ENCODE results near the gene AQP2.

AQP2 gene

GRCh38 chr12:49942512-49942893 lies 8.0 kb upstream of the AQP2 start:
- no peak for DNase-seq

GRCh38 chr12:49942921-49943624 lies 7.5 kb upstream of the AQP2 start:
- no peak for DNase-seq

GRCh38 chr12:49943625-49943960 lies 6.9 kb upstream of the AQP2 start:
- DNase-seq: no peak

- DNase-seq: no peak
Measured at GRCh38 chr12:49944046-49944445, 6.5 kb upstream of the AQP2 start.

- DNase-seq: no peak
Measured at GRCh38 chr12:49944718-49945117, 5.8 kb upstream of the AQP2 start.

GRCh38 chr12:49945394-49946080 lies 5.0 kb upstream of the AQP2 start:
- DNase-seq: peak; percentile 94

- DNase-seq: no peak
Measured at GRCh38 chr12:49946086-49946485, 4.5 kb upstream of the AQP2 start.

GRCh38 chr12:49946497-49946896 lies 4.0 kb upstream of the AQP2 start:
- DNase-seq: no peak

- DNase-seq: no peak
Measured at GRCh38 chr12:49947593-49948226, 2.8 kb upstream of the AQP2 start.

GRCh38 chr12:49948866-49949845 lies 1.4 kb upstream of the AQP2 start:
- DNase-seq: no peak

- no peak for DNase-seq
Measured at GRCh38 chr12:49949866-49950265, 671 bp upstream of the AQP2 start.

GRCh38 chr12:49951411-49952240 lies 1.1 kb downstream of the AQP2 start:
- DNase-seq: no peak

GRCh38 chr12:49952391-49953055 lies 2.0 kb downstream of the AQP2 start:
- DNase-seq: no peak

GRCh38 chr12:49953151-49953550 lies 2.6 kb downstream of the AQP2 start:
- DNase-seq: no peak

- no peak for DNase-seq
Measured at GRCh38 chr12:49953961-49954846, 3.7 kb downstream of the AQP2 start.

GRCh38 chr12:49954863-49955830 lies 4.6 kb downstream of the AQP2 start:
- no peak for DNase-seq

GRCh38 chr12:49955899-49956662 lies 5.5 kb downstream of the AQP2 start:
- DNase-seq: no peak

All from stimulated activated CD4-positive, alpha-beta T cell treated with anti-CD3 and anti-CD28 coated beads, Interleukin-15, amount 100 ng/mL, for 24 hours (primary cell).